ENCODE measurements around the gene CD82.

CD82 gene

GRCh38 chr11:44522294-44522693, 43.2 kb upstream of the CD82 start:
- Histone ChIP-seq H3K27ac (ENCODE audit: low read depth, low read length) (no peak overlapping the region), H4K20me1 (ENCODE audit: control insufficient read depth, insufficient read depth, low read depth, low read length) (no peaks in the 10 kb centered on the region), H3K4me2 (ENCODE audit: low read length) (no peak overlapping the region), H3F3A (ENCODE audit: control insufficient read depth, insufficient read depth) (no peaks in the 10 kb centered on the region), H3K4me3 (ENCODE audit: low read length) (no peak overlapping the region), H3K79me2 (ENCODE audit: control insufficient read depth, low read length) (no peaks in the 10 kb centered on the region), H3K36me3 (ENCODE audit: control insufficient read depth, low read length) (no peaks in the 10 kb centered on the region), H3K4me1 (ENCODE audit: control insufficient read depth, low read length) (no peaks in the 10 kb centered on the region), H3K9me3 (ENCODE audit: control insufficient read depth, insufficient read depth, low read length) (no peaks in the 10 kb centered on the region), H3K9me2 (replicated peaks; ENCODE audit: control insufficient read depth, low read length) (no peaks in the 10 kb centered on the region), H3K27me3 (ENCODE audit: control insufficient read depth, low read length) (peaks cover 13% of the 10 kb centered on the region)
- TF ChIP-seq CTCF (IDR thresholded peaks at IDR 0.05; ENCODE audit: low read depth, low read length, poor library complexity, severe bottlenecking) = no peak
- no peak for TF ChIP-seq EZH2phosphoT487 (IDR thresholded peaks at IDR 0.05; ENCODE audit: borderline replicate concordance, low read length)

- H3K27me3 ChIP-seq (ENCODE audit: control insufficient read depth, low read length) = peaks cover 17% of the 10 kb centered on the region
- no peaks in the 10 kb centered on the region for H3K36me3 ChIP-seq (ENCODE audit: control insufficient read depth, low read length)
- H3K4me1 ChIP-seq (ENCODE audit: control insufficient read depth, low read length) = no peaks in the 10 kb centered on the region
- H4K20me1 ChIP-seq (ENCODE audit: control insufficient read depth, insufficient read depth, low read depth, low read length) = no peaks in the 10 kb centered on the region
- no peak overlapping the region for H3K27ac ChIP-seq (ENCODE audit: low read depth, low read length)
- no peak overlapping the region for H3K4me3 ChIP-seq (ENCODE audit: low read length)
- no peaks in the 10 kb centered on the region for H3K9me3 ChIP-seq (ENCODE audit: control insufficient read depth, insufficient read depth, low read length)
- no peaks in the 10 kb centered on the region for H3K9me2 ChIP-seq (replicated peaks; ENCODE audit: control insufficient read depth, low read length)
- H3K4me2 ChIP-seq (ENCODE audit: low read length) = no peak overlapping the region
- no peaks in the 10 kb centered on the region for H3K79me2 ChIP-seq (ENCODE audit: control insufficient read depth, low read length)
- no peaks in the 10 kb centered on the region for H3F3A ChIP-seq (ENCODE audit: control insufficient read depth, insufficient read depth)
- TF ChIP-seq CTCF (IDR thresholded peaks at IDR 0.05; ENCODE audit: low read depth, low read length, poor library complexity, severe bottlenecking) = no peak
- no peak for TF ChIP-seq EZH2phosphoT487 (IDR thresholded peaks at IDR 0.05; ENCODE audit: borderline replicate concordance, low read length)
Observed at GRCh38 chr11:44524346-44524745, 41.1 kb upstream of the CD82 start.

GRCh38 chr11:44524751-44525201, 40.7 kb upstream of the CD82 start:
- Histone ChIP-seq H3K4me3 (ENCODE audit: low read length) (no peak overlapping the region), H3K27ac (ENCODE audit: low read depth, low read length) (no peak overlapping the region), H3K9me3 (ENCODE audit: control insufficient read depth, insufficient read depth, low read length) (no peaks in the 10 kb centered on the region), H3K27me3 (ENCODE audit: control insufficient read depth, low read length) (peaks cover 17% of the 10 kb centered on the region), H3K4me1 (ENCODE audit: control insufficient read depth, low read length) (no peaks in the 10 kb centered on the region), H3K36me3 (ENCODE audit: control insufficient read depth, low read length) (no peaks in the 10 kb centered on the region), H4K20me1 (ENCODE audit: control insufficient read depth, insufficient read depth, low read depth, low read length) (no peaks in the 10 kb centered on the region), H3F3A (ENCODE audit: control insufficient read depth, insufficient read depth) (no peaks in the 10 kb centered on the region), H3K79me2 (ENCODE audit: control insufficient read depth, low read length) (no peaks in the 10 kb centered on the region), H3K4me2 (ENCODE audit: low read length) (no peak overlapping the region), H3K9me2 (replicated peaks; ENCODE audit: control insufficient read depth, low read length) (no peaks in the 10 kb centered on the region)
- TF ChIP-seq EZH2phosphoT487 (IDR thresholded peaks at IDR 0.05; ENCODE audit: borderline replicate concordance, low read length) (no peak), CTCF (IDR thresholded peaks at IDR 0.05; ENCODE audit: low read depth, low read length, poor library complexity, severe bottlenecking) (no peak)

Data from DOHH2 (cell line).